ENCODE data around the gene SLC7A4. TPM values are rescaled to one million over a fixed set of nuclear protein-coding genes. Genes with fewer than 3 reads are reported as not detected.

SLC7A4 gene
- total and polyA plus RNA-seq, 10 of the 15 experiments (the other 5 are each of a cell fraction or from before 2014, with no cell fraction given) = 0.06 to 0.25 (median 0.14) TPM; not detected in 6

GRCh38 chr22:20980938-20981722 is 51.2 kb downstream of the SLC7A4 start:
- Histone ChIP-seq H3K27me3 (replicated peaks in 1 of 2; ENCODE audit: control insufficient read depth in 2 of 2, insufficient read depth in 2 of 2, low read length in 1 of 2) (no peaks in the 10 kb centered on the region), H3K4me3 (peak overlapping the region; percentile 94), H3K4me1 (ENCODE audit: control insufficient read depth, insufficient read depth, low read length) (peaks cover 10% of the 10 kb centered on the region; the same call in 1 of the 2 replicates), H3K27ac (ENCODE audit: control insufficient read depth, insufficient read depth) (peak overlapping the region; percentile 82), H3K9ac (ENCODE audit: control insufficient read depth, insufficient read depth, low read length) (peak overlapping the region; percentile 95), H3K4me2 (ENCODE audit: control insufficient read depth, insufficient read depth) (peak overlapping the region; percentile 97), H3K36me3 (ENCODE audit: control insufficient read depth in 2 of 2, insufficient read depth in 2 of 2, low read length in 1 of 2) (no peaks in the 10 kb centered on the region), H3K79me2 (ENCODE audit: control insufficient read depth, insufficient read depth, low read length) (peaks cover 16% of the 10 kb centered on the region), H4K20me1 (ENCODE audit: control insufficient read depth, insufficient read depth) (no peaks in the 10 kb centered on the region), H3K9me3 (replicated peaks; ENCODE audit: control insufficient read depth, insufficient read depth, low read length) (peaks cover 6% of the 10 kb centered on the region; the same call in 2 of the 3 replicates), H2AFZ (ENCODE audit: control insufficient read depth, low read depth, low read length) (peak overlapping the region; percentile 99)
- POLR2A ChIA-PET = no interaction called here
- BruUV-seq (replicated peaks) = no TSS peak
- no peak for DNase-seq (ENCODE audit: low read depth, low spot score)
- FAIRE-seq = no peak
- in situ Hi-C loops (cut with MboI) = no loop called here
- CTCF ChIA-PET = interaction anchor here (0.8 to 1.8 kb wide), 3 partner anchors 18 to 37 kb away, joined by 3 to 11 read pairs (median 4); no protein-coding TSS in a partner anchor
- SMC1A ChIA-PET (ENCODE audit: uncharacterized antibody, unreplicated experiment) = no interaction called here
- 60% methylated on average over 9 of the region's 10 CpGs for WGBS (ENCODE audit: insufficient coverage, insufficient replicate concordance, low lambda C conversion rate, missing lambda C conversion rate)
- TF ChIP-seq E2F4 (IDR thresholded peaks at IDR 0.05; ENCODE audit: low read depth, low read length) (no peak), ZBTB33 (IDR thresholded peaks at IDR 0.05) (no peak)
- intact Hi-C loops (cut with micrococcal nuclease; ENCODE audit: unreplicated experiment) = no loop called here
- RAD21 ChIA-PET (ENCODE audit: unreplicated experiment) = interaction anchor here (1.0 to 1.8 kb wide), 2 partner anchors 9 to 60 kb away, joined by 3 to 7 read pairs; no protein-coding TSS in a partner anchor
- ATAC-seq = no peak

All from GM12878 (cell line).